K562 (cell line): ENCODE measurements around the gene KAZN. TPM values are rescaled to one million over a fixed set of nuclear protein-coding genes. Genes with fewer than 3 reads are reported as not detected.

Source experiments
- ATF3 ChIP-seq, 2 experiments: fragments of 450-650 bp in 1 of 2; sonication (generic) in 1 of 2; formaldehyde crosslinking in 1 of 2; IDR thresholded peaks in 1 of 2; conservative IDR thresholded peaks in 1 of 2; 2 replicates each; pipeline versions ENCODE4 v1.6.1 to v1.8.1; 2016 to 2023; ENCODE audit warnings: mild to moderate bottlenecking in 2 of 2, moderate library complexity in 2 of 2, inconsistent platforms in 1 of 2, missing genetic modification reagents in 1 of 2
- BRF2 ChIP-seq: IDR thresholded peaks from 3 replicates; pipeline ENCODE4 v1.6.1; 2011; ENCODE audit warnings: borderline replicate concordance, mild to moderate bottlenecking; ENCODE audit not compliant: insufficient read length, insufficient read depth
- KAT2B ChIP-seq: IDR thresholded peaks from one replicate; pipeline ENCODE4 v1.6.1; 2012; ENCODE audit warnings: low read depth, mild to moderate bottlenecking, control low read depth, inconsistent platforms, low read length, moderate library complexity
- KDM5B ChIP-seq: fragments of 200-600 bp; sonication (generic); IDR thresholded peaks from 2 replicates; pipeline ENCODE4 v1.6.1; 2012; ENCODE audit warnings: low read depth, mild to moderate bottlenecking, moderate library complexity, low read length, control low read depth, inconsistent platforms; ENCODE audit not compliant: insufficient replicate concordance
- MTA1 ChIP-seq: fragments of 450-650 bp; IDR thresholded peaks from 2 replicates; pipeline ENCODE4 v1.6.1; 2017; ENCODE audit warnings: borderline replicate concordance
- MTA3 ChIP-seq: fragments of 450-650 bp; formaldehyde crosslinking; IDR thresholded peaks from 2 replicates; pipeline ENCODE4 v1.6.1; 2017; ENCODE audit warnings: mild to moderate bottlenecking, borderline replicate concordance
- NUFIP1 ChIP-seq: fragments of 450-650 bp; IDR thresholded peaks from 2 replicates; pipeline ENCODE4 v1.6.1; 2018; ENCODE audit not compliant: partially characterized antibody
- SMARCE1 ChIP-seq: fragments of 450-650 bp; IDR thresholded peaks from 2 replicates; pipeline ENCODE4 v1.7.1; 2016; ENCODE audit warnings: mild to moderate bottlenecking
- TFE3 ChIP-seq: fragments of 450-650 bp; formaldehyde crosslinking; IDR thresholded peaks from 2 replicates; pipeline ENCODE4 v1.4.0; 2020; ENCODE audit warnings: mild to moderate bottlenecking, mixed read lengths
- ZBTB34 ChIP-seq: fragments of 250-450 bp; sonication (Bioruptor Pico); IDR thresholded peaks from 2 replicates; pipeline ENCODE4 v1.8.0; 2021; ENCODE audit warnings: mild to moderate bottlenecking, moderate library complexity
- ZZZ3 ChIP-seq: fragments of 450-650 bp; IDR thresholded peaks from 2 replicates; pipeline ENCODE4 v1.6.1; 2016; ENCODE audit warnings: antibody characterized with exemption, mild to moderate bottlenecking, moderate library complexity
- polyA plus RNA-seq, 8 experiments: library from polyadenylated mRNA; depleted of rRNA in 4 of 8; stranded (reverse) in 5 of 8; unstranded in 3 of 8; fragments of >200 nt; fragmentation: Nextera tagmentation in 2 of 8; fragmentation: Illumina TruSeq in 1 of 8; extraction: Ambion mirVana in 2 of 8; extraction: Trizol in 1 of 8; gene quantifications; 2 replicates each; pipeline versions ENCODE4 v1.2.1 to v1.2.3, GENCODE V29; 2011 to 2014; ENCODE audit warnings: inconsistent platforms in 1 of 8, missing spikeins in 1 of 8
- total RNA-seq, 7 experiments: library from RNA; depleted of rRNA in 6 of 7; stranded (reverse); fragments of >200 nt in 6 of 7; fragmentation: Illumina TruSeq in 2 of 7; extraction: Trizol in 2 of 7; gene quantifications; 2 replicates each; pipeline versions ENCODE4 v1.2.1 to v1.2.3, GENCODE V29; 2011 to 2021; ENCODE audit warnings: low replicate concordance in 1 of 7

The KAZN gene
- total and polyA plus RNA-seq, 9 of the 15 experiments (the other 6 are each of a cell fraction or from before 2014, with no cell fraction given), result 2.1 to 21.6 (median 5.4) TPM

- TF ChIP-seq KDM5B (no peak), BRF2 (no peak), SMARCE1 (no peak), NUFIP1 (no peak), TFE3 (no peak), MTA3 (no peak), MTA1 (no peak), ZBTB34 (CRISPR knock-in tag) (no peak), ATF3 (IDR thresholded peaks at IDR 0.05) (peak; percentile 98), ATF3 (CRISPR knock-in tag; conservative IDR thresholded peaks at IDR 0.05) (no peak), ZZZ3 (no peak), KAT2B (no peak)
Observed at GRCh38 chr1:15106608-15107007, 508.1 kb downstream of the KAZN start (continued).
